RKO (cell line): ENCODE data around the gene UBE2Q1.

Experiments
- DNase-seq: peaks from one replicate; pipeline ENCODE4 v3.0.0-alpha.2; 2016; ENCODE audit warnings: low spot score

UBE2Q1 gene

DNA sequence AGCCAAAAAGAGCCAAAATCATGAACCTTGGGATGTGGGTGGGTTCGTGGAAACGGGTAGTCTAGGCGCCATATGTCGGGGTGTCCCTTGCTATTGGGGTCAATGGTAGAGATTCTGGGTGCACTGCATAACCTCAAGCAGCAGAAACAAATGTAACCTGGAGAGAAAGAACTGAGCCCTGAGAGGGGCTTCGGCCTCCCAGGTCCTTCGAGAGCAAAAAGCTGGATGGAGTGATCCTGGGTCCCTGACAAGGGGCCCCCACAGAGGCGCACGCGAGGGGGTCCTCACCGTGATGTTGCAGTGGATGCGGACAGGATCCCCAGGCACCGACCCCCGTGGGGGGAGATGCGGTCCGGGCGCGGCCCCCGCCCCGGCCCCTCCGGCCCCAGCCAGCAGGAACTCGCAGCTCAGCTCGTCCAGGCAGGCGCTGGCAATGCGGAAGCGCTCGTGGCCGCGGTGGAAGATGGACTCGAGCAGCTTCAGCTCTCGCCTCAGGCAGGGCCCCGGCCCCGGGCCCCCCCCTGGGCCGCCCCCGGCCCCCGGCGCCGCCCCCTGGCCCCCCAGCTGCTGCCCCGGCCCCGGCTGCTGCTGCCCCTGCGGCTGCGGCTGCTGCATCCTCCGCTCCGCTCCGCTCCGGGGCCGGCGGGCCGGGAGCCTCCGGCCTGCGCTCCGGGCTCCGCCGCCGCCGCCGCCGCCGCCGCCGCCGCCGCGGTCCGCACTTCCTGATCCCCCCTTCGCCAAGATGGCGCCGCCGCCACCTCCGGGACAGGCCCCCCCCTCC, at the start of gene UBE2Q1:
Gene UBE2Q1, minus strand, starts transcription at position 724 of the 781 bp plus-strand sequence. Its CDS starts 109 bp downstream, at position 615.
- peak; percentile 22 for DNase-seq

DNA sequence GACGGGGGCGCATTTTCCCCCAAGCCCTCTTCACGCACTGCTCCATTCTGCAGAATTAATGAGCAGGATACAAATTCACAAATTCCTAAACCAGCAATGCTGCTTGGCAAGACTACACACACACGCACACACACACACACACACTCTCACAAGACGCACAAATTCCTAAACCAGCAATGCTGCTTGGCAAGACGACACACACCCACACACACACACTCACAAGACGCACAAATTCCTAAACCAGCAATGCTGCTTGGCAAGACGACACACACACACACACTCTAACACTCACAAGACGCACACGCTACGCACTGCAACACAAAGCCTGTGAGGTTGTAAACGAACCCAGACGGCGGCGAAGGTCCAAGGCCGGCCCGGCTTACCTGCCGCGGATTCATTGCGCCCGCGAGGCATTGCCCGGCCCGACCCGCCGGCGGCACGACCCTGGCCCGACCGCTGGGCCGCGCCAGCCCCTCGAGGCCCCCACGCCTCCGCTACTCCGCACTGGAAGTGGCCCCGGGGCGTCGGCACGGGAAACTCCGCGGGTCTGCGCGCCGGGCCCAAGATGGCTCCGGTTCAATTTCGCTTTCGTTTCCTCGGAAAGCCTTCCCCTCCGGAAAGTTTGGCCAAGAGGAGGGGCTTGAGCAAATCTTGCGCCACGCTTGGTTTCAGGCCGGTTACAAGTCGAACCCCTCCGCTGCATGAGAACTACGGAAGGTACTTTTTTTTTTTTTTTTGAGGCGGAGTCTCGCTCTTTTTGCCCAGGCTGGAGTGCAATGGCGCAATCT, 49.3 kb upstream of the UBE2Q1 start, which contains the start of gene ADAR:
Gene ADAR, minus strand, starts transcription at position 578 of the 788 bp plus-strand sequence. Its CDS starts 180 bp downstream, at position 398.
- DNase-seq = peak; percentile 92

DNA sequence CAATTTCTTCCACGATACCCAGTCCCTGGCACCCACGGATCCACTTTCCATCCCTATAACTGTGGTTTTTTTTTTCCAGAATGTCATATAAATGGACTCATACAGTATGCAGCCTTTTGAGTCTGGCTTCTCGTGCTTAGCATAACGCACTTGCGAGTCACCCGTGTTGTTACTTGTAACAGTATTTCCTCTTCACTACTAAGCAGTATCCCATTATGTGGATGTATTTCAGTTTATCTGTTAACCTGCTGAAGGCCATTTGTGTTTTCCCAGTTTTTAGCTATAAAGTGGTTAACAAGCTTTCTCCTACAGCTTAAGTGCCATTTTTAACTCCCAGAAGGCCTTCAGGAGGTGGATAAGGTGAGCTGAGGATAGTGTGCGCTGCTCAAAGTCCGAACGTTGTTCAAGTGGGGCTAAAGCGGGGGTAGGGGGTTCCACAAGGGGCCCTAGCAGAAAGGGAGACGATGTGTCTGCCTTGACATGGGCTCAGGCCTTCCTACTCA, 48.7 kb upstream of the UBE2Q1 start:
- peak; percentile 78 for DNase-seq

DNA sequence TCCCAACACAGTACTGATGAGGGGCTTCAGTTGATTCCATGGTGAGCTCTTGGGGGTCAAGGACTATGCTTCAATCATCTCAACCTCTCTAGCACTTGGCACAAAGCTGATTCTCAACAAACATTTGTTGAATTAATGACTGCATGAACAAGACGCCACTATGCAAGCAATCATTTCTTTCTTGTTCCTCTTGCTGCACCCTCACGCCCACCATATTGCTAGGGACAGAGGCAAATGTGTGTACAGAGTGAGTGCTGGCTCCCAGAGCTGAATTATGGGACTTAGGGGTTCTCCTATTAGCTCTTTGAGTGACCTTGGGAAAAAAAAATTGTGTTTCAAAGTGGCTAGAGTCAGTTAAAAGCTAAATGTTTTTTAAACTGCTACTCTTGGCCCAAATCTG, 47.1 kb upstream of the UBE2Q1 start:
- no peak for DNase-seq

DNA sequence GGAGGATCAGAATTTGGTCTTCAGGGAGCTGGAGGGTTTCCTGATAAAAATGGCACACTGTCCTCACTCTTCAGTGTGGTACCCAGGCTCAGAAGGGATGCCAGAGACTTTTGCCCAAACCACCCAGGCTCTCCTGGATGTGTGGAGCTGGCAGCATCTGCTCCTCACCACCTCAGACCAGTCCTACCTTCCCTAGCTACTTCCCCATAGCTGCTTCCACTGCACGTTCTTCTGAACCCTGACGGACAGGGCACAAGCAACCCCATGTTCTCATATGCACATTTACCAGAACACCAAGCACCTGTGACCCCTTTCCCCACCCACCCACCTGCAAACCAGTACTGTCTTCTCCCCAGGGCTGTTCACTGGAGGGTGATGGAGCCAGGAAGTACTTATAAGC, 44.9 kb upstream of the UBE2Q1 start:
- no peak for DNase-seq

DNA sequence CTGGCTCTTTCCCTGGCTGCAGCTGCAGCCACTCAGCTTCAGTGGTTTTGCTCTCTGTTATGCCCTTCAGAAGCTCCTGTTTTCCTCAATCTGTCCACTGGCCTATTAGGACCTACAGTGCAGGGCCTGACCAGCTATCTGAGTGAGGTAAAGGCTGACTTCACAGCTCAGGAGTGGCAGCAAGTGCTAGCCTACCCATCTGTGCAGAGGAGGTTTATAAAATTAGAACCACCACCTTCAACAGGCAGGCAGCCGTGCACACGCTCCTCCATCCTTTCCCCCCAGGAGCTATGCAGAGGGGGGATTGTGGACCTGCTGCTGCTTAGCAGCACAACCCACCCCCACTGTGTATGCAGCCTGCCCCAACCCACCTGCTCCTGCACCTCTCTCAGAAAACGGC, 41.2 kb upstream of the UBE2Q1 start:
- no peak for DNase-seq

DNA sequence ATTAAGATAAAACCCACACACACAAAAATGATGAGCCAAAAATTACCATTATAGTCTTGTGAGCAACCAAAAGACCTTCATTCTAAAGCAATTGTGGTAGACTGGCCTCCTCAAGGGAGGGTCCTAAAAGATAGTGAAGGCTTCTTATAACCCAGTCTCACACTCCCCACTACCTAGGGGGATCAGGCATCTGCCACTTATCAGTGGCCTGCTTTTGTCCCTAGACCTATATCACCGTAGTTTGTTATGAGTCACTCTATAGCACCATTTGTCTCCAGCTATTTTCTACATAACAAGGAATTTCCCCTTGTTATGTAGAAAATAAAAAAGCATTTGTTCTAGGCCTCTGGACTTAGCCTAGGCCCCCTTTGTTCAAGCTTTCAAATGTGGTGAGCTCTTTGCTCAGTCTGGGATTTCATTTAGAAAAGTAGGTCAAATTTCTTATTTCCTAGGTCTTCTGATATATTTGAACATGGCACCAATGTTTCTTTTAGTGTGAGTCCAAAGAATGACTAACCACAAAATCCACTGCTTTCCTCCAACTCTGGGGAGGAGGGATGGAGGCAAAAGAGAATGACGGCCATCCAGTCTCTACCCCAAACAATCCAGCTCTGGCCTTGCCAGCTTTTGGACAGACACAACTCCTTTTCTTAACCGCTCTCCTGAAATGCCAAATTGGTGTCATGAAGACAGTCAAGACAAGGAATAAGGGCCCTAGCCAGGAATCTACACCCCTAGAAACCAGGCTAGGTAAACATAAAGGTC, 40.6 kb upstream of the UBE2Q1 start:
- no peak for DNase-seq

DNA sequence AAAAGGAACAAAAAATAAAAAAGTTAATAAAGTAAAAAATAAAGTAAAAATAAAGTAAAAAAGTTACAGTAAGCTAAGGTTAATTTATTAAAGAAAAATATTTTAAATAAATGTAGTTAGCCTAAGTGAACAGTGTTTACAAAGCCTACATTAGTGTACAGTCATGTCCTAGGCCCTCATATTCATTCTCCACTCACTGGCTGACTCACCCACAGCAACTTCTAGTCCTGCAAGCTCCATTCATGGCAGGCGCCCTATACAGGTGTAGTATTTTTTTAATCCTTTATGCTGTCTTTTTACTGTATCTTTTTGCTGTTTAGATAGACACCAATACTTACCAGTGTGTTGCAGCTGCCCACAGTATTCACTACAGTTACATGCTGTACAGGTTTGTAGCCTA, 37.2 kb upstream of the UBE2Q1 start:
- DNase-seq = peak; percentile 74

DNA sequence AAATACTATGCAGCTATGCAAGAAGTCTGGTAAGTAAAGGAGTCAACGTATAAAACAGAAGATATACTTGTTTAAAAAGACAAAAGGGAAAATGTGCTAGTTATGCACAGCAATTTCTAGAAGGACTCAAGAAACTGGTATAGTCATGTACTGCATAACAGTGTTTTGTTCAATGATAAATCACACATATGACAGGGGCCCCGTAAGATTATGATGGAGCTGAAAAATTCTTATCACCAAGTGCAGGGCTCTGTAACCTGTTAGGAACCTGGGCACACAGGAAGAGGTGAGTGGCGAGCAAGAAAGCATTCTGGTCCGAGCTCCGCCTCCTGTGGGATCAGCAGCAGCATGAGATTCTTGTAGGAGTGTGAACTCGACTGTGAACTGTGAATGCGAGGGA, 36.3 kb upstream of the UBE2Q1 start:
- DNase-seq = no peak

DNA sequence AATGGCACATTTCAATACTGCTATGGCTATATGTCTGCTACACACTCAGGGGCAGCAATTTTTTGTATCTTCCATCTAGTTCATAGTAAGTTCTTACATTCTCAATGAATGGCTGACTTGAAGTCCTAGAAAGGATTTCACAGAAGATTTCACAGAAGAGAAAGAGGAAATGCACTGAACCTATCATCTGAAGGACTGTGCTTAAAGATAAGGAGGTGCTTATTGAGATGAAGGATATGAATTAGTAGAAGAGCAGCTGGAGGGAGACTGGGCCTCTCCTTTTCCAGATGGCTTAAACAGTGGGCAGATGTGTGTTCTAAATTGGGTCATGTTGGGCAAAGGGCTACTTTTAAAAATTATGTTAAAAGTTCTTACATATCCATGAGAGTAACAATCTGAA, 34.9 kb upstream of the UBE2Q1 start:
- no peak for DNase-seq

DNA sequence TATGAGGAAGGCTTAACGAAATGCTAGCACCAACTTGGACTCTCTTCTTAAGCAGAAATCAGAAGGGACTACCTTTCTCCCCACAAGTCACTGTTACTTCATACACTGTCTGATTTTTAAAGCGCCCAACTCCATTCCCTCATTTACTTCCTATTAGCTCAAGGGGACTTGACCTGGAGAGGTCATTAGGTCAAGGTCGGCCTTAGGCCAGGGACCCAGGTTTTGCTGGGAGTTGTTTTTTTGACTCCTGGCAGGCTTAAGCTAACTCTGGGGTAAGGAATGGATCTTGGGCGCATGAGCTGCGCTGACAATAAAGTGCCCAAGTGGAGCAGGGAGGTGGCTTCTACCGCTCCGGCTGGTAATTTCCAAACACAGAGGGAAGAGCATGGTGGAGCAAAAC, 32.7 kb upstream of the UBE2Q1 start:
- DNase-seq = no peak

DNA sequence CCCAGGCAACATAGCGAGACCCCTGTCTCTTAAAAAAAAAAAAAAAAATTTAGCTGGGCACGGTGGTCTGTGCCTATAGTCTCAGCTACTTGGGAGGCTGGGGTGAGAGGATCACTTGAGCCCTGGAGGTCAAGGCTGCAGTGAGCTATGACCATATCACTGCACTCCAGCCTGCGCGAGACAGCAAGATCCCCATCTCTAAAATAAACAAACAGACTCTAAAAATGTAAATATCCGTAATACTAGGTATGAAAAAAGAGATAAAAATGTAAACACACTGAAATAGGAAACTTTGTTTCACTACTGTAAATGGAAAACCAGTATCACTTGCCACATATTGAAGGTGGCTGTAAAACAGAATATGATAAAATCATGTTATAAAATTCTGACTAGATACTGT, 32.3 kb upstream of the UBE2Q1 start:
- DNase-seq = no peak

DNA sequence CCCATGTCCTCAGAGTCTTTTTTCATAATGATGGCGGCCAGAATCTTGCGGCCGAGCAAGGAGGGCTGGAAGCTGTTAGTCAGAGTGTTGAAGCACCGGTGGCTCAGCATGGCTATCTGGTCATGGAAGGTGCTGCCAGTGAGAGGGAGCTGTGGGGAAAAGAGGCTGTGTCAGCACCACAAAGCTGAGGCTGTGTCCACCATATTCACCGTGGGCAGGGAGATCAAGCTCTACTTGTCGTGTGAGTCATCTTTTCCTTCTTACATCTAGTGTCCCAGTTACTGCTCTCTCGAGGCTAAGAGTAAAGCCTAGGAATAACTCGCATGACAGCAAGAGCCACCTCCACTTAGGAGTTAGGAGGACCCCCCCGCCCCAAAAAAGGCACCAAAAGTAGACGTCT, 31.3 kb upstream of the UBE2Q1 start:
- no peak for DNase-seq

DNA sequence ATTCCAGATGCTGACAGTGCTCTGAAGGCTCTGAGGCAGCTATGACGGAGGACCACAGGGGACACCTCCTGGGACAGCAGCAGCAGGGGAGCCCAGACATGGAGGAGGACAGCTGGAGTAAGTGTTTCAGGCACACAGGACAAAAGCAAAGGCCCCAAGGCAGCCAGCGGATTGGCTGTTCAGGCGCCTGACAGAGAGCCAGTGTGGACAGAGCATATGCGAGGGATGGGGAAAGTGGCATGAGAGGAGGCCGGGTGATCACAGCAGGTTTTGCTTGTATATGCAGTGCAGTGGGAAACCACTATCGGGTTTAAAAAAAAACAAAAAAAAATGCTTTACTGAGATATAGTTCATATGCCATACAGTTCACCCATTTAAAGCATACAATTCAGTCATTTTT, 28.2 kb upstream of the UBE2Q1 start:
- DNase-seq = no peak

DNA sequence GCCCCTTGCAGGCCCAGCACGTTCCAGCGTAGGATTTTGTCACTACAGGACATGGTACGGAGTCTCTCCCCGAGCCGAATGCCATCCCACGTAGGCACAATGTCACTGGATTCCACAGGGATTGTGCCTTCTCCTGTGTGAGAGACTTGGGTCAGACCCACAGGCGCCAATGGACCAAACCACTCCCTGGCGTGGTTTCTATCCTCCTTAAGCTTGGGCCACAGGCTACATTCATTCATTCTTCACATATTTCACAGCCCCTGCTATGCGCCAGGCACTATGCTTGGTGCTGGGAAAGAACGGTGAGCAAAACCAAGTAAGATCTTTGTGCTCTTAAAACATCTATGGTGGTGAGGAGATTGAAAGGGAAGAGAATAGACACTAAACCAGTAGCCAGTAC, 27.8 kb upstream of the UBE2Q1 start:
- DNase-seq = no peak

DNA sequence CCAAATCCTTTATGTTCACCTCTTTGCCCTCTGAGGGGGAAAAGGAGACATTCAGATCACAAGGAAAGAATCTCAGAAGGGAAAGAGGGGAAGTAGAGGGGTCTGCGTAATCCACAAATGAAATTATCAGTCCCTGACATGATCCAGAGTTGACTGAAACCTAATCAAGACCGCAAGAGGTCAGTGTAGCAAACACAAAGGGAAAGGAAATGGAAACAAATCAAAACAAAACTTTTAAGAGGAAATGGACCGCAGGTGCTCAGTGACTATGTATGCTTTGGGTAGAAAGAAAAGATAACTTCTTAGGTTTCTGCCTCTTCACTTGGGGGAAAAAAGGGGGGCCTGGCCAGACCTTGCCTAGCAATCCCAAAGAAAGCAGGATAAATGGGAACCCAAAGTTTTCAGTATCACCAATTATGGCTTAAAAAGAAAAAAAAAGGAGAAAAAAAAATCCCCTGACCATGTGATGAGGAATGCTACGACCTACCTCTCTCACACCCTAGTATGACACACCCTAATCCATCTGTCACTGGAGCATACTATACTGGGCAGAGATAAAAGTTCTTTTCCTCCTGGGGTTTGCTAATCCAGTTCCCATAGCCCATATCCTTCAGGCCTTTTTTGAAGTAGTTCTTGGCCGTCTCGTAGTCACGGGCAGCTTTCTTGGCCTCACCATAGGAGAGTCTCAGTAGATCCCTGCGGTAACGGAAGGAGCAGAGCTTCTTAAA, 26.0 kb upstream of the UBE2Q1 start:
- DNase-seq = no peak

DNA sequence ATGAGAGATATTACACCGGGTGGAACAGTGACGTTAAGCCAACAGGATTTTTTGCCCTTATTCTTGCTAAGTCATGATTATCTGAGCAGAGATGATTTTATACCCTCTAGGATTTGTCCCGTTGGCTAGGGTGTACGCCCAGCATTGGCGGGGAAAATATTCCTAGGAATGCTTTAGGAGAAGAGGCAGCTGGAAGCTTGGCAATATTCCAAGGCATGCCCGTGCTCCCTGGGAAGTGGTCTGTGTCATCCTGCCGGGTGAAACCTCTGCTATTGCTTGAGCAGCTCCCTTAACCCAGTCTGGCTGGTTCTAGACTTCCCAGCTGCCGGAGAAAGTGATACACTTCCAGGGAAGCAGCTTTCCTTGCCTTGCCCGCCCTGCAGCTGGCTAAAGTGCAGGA, 25.3 kb upstream of the UBE2Q1 start:
- no peak for DNase-seq

DNA sequence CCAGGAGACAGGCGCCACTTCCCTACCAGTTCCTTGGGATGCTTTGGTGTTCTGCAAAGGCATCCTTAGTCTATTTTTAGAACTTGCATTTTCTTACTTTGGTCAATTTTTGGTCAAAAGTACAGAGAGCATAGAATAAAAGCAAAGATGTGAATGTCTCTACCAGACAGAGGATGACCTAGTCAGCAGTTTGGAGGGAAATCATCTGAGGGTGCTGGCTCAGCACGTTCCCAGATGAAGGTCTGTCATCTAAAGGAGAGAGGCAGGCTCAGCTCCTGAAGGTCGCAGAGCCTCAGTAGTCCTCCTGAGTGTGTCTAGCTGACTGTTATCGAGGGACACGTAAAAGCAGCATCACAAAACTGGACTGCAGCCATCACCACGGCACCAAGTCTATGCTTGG, 24.4 kb upstream of the UBE2Q1 start:
- DNase-seq = no peak

DNA sequence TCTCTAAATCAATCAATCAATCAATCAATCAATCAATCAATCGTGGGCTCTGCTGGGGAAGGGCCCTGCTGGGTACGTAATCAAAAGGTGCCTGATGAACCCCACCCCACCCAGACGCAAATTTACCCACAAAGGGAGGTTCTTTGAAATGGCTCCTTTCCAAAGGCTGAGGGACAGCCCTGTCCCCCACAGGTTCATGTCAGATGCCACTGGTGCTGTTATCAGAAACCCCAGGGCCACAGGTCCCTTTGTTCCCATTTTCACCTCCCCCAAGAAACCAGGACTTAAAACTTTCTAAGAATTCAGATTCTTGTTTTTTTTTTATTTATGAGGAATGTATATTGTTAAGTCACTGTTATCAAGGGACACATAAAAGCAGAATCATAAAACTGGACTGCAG, 23.3 kb upstream of the UBE2Q1 start:
- no peak for DNase-seq

DNA sequence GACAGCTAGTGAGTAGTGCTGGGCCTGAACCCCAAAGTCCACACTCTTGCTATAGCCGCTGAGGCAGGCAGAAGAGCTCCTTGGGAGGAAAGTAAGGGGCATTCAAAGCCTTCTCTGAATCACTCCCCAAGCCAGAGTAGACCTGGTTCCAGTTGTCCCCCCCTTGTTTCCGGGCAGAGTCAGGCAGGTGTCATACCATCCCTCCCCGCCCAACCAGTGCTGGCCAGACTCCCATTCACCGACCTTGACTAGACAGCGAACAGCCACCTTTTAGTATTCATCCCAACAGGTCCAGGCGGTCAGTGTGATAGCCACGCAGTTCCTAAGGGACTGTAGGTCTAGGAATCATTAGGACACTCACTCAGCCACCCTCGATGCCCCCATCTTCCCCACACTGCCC, 20.9 kb upstream of the UBE2Q1 start:
- DNase-seq = no peak

DNA sequence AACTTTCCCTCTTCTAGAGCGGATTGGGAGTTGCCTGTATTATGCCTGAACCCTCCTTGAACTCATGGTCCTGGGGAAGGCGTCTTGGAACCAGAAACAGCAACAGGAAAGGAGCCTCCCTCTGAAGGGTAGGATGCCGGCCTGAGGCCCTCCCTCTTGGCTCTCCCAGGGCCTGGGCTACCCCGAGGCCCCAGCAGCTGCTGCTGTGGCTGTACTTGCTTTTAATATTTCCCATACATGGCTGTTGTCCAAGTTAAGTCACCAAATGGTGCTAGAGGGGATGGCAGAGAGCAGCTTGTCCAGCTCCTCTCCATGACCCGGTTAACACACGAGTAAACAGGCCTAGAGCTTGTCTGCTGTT, 19.6 kb upstream of the UBE2Q1 start:
- no peak for DNase-seq
